ENCODE results near the gene FYN.

FYN gene

DNA sequence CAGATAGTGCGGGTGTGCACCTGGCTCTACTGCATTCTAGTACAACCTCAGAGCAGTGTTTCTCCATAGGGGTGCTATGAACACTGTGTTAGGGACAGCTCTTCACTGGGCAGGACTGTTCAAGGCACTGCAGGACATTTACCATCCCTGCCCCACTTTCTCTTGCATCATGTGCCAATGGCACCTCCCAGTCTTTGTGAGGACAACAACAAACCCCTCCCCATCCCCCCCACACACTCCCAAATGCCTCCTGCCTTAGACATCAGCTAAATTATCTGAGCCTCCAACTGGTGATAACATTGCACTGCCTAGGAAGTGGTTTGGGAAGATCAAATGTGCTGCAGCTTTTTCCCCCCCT, 98.9 kb downstream of the FYN start:
- no peak for DNase-seq (ENCODE audit: low read depth)
- H3K4me3 ChIP-seq (ENCODE audit: low read depth, low read length), result no peak overlapping the region
- TF ChIP-seq, protein P1, sequence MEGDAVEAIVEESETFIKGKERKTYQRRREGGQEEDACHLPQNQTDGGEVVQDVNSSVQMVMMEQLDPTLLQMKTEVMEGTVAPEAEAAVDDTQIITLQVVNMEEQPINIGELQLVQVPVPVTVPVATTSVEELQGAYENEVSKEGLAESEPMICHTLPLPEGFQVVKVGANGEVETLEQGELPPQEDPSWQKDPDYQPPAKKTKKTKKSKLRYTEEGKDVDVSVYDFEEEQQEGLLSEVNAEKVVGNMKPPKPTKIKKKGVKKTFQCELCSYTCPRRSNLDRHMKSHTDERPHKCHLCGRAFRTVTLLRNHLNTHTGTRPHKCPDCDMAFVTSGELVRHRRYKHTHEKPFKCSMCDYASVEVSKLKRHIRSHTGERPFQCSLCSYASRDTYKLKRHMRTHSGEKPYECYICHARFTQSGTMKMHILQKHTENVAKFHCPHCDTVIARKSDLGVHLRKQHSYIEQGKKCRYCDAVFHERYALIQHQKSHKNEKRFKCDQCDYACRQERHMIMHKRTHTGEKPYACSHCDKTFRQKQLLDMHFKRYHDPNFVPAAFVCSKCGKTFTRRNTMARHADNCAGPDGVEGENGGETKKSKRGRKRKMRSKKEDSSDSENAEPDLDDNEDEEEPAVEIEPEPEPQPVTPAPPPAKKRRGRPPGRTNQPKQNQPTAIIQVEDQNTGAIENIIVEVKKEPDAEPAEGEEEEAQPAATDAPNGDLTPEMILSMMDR (conservative IDR thresholded peaks at IDR 0.05; ENCODE audit: low read depth, low read length), result no peak

DNA sequence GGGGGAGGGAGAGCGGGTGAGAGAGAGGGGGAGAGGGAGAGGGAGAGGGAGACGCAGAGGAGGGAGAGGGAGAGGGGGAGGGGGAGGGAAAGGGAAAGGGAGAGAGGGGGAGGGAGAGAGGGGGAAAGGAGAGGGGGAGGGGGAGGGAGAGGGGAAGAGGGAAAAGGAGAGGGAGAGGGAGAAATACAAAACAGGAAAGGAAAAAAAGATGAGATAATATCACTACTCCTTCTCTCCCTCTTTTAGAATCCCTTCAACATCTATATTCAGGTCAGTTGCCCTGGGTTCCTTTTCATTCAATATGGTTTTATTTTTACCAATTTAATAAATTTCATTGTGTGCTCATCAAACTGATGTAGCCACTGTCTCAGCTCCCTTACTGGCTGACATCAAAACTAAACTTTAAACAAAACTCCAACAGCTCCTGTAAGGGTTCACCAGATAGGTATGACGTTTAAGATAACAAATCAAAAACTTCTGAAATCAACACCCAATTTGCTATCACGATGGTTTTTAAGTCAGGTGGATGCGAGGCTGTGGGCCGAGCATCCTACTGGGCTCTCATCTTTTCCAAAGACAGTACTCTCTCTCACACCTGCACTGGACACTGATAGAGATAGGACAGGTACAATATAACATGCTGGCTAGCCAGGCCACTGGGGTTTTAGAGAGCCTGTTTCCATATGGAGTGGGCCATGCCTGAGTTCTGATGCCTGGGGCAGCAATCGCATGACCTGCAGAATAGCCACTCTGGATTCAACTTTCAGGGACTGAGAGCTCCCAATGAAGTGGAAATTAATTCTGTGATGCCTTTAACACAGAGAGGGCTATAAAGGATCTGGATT, 99.5 kb downstream of the FYN start:
- TF ChIP-seq, protein P1 (conservative IDR thresholded peaks at IDR 0.05; ENCODE audit: low read depth, low read length), result no peak
- no peak for DNase-seq (ENCODE audit: low read depth)
- no peak overlapping the region for H3K4me3 ChIP-seq (ENCODE audit: low read depth, low read length)

DNA sequence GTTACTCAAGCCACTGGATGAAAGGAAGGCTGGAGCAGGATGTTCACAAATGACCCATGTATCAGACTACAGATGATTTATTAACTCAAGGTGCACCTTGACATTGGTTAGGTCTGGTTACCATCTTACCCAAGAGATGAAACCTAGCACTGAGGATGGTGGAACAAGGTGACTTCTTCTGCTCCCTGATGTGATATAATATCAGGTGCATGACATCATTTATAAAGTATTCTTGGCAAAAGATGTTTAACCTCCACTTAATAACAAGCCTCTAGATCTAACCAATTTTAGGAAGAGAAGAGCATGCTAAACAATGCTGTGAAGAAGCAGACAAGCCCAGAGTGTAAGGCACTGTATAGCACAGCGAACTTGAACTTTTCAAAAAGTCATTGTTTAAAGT, 100.9 kb downstream of the FYN start:
- no peak for DNase-seq (ENCODE audit: low read depth)
- no peak overlapping the region for H3K4me3 ChIP-seq (ENCODE audit: low read depth, low read length)
- TF ChIP-seq, protein P1 (conservative IDR thresholded peaks at IDR 0.05; ENCODE audit: low read depth, low read length), result no peak

DNA sequence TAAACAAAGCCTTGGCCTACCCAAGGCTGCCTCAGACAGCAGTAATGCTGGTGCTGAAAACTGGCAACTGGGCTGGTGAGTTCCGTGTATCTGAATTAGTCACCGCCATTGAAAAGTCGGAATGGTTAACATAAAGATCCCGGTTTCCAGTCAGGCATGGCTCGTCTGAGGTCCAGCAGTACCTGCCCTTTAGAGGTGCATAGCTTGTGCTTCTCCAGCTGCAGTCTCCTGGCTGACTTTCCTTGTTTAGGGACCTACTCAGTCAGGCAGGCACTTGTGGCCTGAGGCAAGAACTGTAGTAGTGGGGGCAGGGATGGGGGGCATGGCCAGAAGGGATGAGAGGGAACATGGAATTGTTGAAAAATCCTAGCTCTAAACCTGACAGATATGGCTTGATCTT, 101.6 kb downstream of the FYN start:
- TF ChIP-seq, protein P1 (conservative IDR thresholded peaks at IDR 0.05; ENCODE audit: low read depth, low read length), result no peak
- H3K4me3 ChIP-seq (ENCODE audit: low read depth, low read length), result no peak overlapping the region
- DNase-seq (ENCODE audit: low read depth), result no peak

DNA sequence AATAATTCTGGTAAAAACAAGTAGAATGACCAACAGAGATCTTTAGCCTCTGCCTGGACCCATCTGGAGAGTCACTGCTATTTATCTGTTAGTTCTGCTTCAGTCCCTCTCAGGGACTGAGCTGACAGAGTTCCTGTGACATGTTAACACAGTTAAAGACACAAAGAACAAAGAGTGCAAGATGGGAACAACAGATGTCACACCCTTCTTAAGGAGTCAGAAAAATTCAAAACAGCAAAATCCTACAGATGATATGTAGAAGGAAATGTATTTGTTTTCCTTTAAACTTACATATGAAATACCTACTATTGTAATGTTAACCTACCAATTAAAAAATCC, 102.2 kb downstream of the FYN start:
- DNase-seq (ENCODE audit: low read depth), result no peak
- no peak overlapping the region for H3K4me3 ChIP-seq (ENCODE audit: low read depth, low read length)
- TF ChIP-seq, protein P1 (conservative IDR thresholded peaks at IDR 0.05; ENCODE audit: low read depth, low read length), result no peak

DNA sequence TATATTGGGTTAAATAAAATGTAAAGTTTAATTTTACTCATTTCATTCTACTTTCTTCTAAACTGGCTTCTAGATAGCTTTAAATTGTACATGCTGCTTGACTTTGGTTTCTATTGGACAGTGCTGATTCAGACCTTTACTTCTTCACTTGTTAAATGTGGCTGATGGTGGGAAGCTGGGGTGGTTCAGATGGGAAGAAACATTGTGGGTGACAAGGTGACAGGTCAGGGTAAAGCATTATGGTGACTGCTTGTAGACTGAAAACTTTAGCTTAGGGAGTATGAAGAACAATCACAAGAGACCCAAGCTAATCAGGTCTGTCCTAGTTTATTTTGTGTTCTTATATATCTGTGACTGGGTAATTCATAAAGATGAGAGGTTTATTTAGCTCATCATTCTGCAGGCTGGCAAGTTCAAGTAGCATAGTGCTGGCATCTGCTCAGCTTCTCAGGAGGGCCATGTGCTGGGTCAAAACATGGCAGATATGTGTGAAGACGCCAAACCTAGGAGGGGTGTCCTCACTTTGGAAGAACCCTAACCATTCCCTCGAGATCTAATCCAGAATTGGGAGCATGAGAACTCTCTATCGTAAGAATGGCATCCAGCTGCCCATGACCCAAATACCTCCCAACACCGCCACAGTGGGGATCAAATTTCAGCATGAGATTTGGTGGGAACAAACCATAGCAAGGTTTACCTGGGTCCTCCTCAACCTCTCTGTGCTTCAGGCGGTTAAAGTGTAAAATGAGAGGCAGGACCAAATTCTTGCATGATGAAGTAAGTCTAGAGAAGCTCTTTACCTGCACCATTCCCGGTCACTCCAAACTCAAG, 102.8 kb downstream of the FYN start:
- TF ChIP-seq, protein P1 (conservative IDR thresholded peaks at IDR 0.05; ENCODE audit: low read depth, low read length), result no peak
- DNase-seq (ENCODE audit: low read depth), result no peak

More for the DNA sequence above, 102.8 kb downstream of the FYN start:
- H3K4me3 ChIP-seq (ENCODE audit: low read depth, low read length), result no peak overlapping the region

Measured in choroid plexus epithelial cell (primary cell).